Activated CD8-positive, alpha-beta memory T cell treated with anti-CD3 and anti-CD28 coated beads, Interleukin-2, amount 50 U/mL, for 48 hours (primary cell): ENCODE data around the gene CA10.

Experiments
- DNase-seq: peaks from one replicate; pipeline ENCODE4 v3.0.0-alpha.2; 2020

Gene CA10

DNA sequence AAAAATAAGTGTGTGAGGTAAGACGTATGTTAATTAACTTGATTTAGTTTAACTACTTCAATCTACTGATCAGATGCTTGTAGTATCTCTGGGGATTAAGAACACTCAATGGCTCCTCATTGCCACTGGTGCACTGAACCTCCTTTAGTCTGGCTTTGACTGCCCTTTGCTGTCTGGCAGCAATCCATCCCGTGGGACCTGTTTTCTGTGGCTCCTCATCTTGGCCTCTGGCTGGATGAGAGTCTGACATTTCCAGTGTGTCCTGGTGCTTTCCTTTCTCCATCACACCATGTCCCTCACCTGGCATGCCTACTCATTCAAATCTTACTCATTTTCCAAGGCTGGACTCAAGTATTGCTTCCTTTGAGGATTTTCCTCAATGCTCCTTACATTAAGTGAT lies 212.2 kb downstream of the CA10 start:
- DNase-seq = no peak

DNA sequence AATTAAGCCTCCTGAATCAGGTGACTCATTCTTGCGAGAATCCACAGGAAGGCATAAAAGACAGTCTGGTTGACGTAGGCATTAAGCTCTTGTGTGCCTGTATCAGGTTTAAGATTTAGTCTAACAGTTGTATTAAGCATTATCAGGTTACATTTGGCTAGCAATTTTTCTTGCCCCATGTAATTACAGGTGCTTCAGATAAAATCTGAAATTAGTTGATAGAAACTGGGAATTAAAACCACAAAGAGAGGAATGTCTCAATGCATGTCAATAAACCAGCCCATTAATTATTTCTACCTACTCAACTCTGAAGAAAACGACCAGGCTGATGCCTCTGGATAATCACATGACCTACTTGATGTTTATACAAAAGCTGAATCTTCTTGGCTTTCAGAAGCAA lies 217.2 kb downstream of the CA10 start:
- no peak for DNase-seq

DNA sequence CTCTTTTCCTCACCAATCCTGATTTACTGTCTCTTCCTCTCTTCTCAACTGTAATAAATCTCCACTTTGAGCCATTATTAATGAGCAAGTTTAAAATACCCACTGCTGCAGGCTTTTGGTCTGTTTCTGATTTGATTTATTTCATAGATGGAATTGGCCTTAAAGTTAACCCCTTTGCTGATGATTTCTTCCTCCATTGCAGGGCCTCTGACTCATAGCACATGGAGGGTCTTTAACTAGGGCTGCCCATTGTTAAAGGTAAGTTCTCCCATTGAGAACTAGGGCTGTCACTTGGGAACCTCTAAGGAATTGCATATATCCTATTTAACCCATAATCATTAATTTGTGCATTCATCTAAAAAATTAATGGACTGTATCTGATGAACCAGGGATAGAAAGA lies 221.2 kb downstream of the CA10 start:
- DNase-seq = no peak

DNA sequence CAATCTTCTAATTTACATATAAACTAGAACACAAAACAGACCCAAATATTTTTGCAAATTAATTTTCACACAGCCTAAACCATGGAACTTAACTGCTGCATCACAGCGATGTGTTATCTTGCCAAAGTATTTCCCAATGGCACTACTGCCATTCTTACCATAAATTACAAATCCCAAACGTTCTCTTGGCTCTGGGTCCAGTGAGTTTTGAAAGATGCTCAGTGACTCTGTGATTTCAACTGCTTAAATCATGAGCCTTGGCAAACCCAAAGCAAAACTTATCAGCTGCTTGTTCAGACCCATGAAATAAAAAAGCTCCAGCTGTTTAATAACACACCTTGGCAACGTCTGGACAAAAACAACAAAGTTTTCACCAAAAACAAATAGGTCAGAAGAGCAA lies 223.0 kb downstream of the CA10 start:
- no peak for DNase-seq

DNA sequence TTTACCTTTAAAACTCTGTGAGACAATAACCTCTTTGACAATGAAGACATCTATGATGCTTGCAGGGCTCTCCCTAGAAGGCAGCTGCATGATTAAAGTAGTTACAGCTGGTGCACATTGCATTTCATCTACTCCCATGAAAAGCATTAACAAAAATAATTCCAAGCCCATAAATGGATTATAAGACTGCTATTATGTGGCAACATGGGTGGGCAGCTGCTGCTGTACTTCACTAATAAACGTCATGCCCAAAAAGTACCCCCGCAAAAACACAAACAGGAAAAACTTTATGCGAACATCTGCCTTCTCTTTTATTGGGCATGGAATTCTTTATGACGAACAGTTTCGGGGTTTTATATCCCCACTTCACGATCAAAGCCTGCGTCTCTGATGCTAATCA lies 224.9 kb downstream of the CA10 start:
- DNase-seq = no peak

DNA sequence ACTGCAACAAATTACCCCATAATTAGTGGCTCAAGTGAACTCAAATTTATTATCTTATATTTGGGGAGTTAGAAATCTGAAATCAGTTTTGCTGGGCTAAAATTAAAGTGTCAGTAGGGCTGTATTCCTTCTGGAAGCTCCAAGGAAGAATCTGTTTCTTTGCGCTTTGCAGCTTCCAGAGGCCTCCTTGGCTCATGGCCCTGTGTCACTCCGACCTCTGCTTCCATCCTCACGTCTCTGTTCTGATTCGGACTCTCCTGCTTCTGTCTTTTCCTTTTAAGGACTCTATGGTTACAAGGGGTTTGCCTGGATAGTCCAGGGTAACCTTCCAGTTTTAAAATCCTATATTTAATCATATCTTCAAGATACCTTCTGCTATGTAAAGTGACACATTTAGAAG lies 232.1 kb downstream of the CA10 start:
- DNase-seq = no peak

DNA sequence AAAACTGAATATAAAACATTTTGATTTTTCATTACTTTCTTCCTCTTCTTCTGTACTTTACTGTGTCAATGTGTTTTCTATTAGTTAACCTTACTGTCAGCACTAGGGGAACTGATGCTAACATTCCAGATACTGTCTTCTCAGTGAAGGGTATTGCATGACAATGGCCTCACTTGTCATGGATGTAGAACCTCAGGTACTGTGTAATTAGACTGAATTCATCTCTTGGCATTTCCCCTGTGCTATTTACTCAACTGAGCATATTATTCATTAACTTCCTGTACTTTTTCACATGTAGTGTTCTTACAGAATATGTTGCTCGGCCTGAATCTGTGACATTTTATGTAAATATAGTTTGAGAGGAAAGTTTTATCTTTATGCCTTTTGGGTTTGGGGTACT lies 237.0 kb downstream of the CA10 start:
- DNase-seq = no peak

DNA sequence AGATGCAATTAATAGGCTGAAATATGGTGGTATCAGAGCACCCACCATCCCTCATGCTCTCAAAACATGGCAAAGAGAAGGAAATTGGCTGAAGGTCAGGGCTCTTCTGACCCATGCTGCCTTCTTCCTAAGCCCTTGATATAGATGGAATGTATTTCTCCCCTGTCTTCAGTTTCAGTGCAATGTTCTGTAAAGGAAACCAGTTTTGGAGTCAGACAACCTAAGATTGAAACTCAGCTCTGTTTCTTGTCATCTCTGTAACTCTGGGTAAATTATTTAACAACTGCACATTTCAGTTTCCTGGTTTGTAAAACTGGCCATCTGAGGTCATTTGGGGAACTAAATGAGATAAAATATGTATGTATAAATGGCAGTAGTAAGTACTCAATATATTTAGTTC lies 243.9 kb downstream of the CA10 start:
- no peak for DNase-seq

DNA sequence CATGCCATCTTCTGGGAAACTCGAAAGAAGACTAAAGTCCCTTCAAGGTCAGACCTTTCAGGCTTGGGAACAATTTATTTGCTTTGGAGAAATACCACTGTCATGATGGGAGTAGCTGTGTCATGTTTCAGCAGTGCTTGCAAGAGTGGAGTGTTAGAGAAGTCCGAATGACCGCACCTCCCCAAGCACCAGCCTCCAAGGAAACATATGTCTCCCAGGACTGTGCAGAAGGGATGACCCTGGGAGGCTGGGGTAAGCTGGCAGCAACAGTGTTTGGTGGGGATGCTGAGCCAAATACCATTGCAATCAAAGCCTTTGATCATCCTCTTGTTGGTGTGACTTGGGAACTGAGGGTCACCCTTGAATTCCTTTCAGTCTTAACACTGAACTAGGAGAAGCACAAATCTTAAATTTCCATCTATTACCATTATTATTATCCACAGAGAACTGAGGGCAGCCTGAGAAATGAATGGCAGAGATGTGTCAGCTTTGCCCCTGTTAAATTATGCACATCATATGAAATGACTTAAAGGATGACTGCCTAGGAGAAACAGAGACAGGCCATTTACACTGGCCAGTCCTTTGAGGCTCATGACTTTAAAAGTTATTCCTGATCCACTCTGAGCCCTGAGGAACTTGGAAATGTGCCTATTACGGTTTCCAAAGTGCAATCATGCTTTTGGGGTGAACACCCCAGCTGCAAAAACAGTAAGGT lies 244.9 kb downstream of the CA10 start:
- no peak for DNase-seq

DNA sequence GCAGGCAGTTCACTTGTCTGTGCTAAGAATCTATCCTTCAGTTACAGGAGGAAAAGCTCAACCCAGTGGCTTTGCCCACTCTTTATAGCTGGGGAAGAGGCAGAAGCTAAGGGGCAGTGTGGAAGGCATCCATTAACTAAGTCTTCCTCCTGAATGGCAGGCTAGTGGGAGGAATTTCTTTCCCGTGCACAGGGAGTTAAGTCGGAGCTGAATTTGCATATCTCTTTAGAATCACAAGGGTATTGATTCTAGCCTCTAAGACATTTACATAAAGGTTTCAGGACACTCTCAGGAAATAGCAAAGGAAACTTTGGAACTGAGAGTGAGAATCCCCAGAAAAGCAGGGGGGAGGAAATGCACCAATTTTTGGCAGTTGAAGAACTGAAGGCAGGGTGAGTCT lies 245.6 kb downstream of the CA10 start:
- DNase-seq = no peak

DNA sequence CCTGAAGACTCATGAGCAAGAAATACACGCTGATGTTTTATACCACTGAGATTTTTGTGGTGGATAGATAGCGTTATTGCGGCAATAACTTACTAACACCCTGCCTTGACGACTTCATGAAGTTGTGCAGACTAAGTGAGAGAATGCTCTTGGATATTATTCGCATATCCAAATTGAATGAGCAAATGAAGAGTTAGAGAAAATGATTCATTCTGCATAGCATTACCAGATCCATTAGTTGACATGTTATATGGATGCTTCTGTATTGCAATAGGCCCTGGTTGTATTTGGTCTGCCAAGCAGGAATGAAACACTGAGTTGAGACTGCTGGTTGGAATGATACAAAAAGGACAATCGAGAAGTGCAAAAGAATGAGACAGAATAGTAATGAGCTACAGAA lies 247.3 kb downstream of the CA10 start:
- DNase-seq = no peak

DNA sequence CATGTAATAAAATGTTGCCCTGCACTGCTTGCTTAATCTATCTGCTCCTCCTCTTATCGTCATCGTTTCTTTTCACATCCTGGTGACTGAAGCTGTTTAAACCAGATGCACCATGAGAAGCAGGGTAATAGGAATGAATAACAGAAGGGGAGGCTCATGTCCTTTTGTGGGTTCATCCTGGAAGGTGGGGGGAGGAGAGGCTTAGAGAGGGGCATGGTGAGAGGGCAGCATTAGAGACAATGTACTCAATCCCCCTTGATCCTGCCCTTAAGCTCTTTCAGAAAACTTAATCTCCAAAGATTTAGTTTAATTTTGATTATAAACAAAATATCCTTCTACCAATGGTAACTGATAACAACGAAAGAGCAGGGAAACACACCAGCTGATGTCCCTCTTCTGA lies 248.5 kb downstream of the CA10 start:
- no peak for DNase-seq

DNA sequence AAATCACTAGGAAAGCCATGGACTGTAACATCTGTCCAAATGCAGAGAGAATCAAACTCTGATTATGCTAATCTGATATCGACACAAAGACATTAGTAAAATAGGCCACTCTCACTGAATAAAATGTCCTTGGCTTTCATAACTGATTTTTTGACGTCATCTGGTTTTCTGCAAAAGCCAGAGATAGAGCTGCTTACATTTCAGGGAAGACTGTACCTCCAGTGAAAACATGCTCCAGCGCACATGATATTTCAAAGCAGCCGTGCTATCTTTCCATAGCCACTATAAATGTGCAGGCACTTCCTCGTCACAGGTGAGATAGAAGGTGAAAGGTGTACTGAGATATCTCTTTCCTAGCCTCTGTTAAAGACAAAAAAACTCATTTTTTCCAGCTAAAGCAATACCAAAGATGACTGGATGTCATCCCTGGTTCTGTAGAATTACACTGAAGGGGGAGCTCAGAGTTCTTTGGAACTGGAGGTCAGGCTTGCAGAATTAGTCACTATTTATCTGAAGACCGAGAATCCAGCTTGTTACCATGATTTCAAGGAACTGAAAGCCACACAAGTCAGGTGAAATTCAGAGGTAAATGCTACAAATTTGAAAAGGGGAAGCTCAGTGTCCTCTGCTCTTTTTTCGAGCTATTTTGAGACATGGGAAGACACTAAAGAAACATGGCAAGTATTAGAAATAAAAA lies 249.5 kb downstream of the CA10 start:
- DNase-seq = no peak

DNA sequence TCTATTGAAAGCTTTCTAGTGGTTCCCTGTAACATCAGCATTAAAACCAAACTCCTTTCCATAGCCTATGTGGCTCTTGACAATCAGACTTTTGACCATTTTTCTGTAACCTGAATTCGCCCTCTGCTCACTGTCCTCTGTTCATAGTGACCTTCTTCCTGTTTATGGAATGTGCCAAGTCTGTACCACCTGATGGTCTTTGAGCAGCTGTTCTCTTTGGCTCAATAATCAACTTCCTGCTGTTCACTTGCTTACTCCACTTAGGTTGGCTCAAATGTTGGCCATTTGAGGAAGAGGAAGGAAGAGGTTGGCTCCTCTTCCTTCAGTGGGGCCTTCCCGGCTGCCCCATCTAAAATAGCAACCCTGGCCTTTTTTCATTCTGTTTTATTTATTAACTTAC lies 251.5 kb downstream of the CA10 start:
- DNase-seq = no peak

DNA sequence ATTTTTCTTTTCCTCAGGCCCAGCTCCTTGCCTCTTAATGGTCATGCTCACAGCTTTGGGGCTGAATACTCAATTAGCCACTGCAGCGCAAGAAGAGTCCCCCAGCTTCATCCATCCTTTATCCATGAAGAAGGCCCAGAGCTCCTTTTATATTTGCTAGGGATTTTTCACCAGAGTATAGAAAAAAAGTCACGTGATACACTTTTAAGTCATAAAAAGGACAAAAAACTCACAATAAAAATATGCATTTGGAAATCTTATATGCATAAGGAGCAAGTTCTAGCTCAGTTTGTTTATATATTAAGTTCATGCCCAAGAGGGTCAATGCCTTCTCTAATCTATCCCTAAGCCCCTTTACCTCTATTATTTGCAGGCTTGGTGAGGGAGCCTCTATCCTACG lies 254.1 kb downstream of the CA10 start:
- no peak for DNase-seq

DNA sequence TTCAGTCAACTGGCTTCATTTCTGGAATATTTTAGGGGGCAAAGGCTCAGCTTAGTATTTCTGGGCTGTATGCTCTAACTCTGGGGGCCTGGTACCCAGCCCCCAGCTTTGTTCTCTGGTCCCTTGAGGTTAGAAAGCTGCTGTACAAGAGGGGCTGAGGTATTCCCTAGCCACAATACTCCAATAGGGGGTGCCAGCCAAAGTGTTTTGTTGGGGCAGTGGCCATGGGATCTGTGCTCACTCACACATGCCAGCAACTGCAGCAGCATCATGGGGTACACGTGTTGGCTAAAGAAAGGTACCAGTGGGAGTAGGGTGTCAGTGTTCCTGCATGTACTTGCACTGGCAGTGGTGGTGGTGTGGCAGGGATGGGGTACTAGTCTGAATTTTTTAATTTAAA lies 257.3 kb downstream of the CA10 start:
- no peak for DNase-seq

DNA sequence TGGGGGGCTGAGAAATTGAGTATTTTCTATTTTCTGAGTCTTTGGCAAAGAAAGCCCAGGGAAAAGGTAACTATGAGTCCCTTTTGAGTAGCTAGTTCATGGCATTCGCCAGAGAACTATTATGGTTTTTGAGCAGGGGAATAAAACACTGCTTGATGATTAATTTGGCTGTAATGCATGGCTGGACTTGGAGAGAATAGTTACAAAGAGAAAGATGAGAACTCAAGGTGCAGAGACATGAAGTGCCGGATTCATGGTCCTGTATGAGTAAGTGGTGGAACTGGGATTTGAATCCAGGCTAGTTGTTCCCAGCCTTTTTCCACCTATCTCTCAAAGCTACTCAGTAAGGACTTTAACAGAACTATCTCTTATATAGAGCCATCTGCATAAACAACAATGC lies 266.6 kb downstream of the CA10 start:
- no peak for DNase-seq

DNA sequence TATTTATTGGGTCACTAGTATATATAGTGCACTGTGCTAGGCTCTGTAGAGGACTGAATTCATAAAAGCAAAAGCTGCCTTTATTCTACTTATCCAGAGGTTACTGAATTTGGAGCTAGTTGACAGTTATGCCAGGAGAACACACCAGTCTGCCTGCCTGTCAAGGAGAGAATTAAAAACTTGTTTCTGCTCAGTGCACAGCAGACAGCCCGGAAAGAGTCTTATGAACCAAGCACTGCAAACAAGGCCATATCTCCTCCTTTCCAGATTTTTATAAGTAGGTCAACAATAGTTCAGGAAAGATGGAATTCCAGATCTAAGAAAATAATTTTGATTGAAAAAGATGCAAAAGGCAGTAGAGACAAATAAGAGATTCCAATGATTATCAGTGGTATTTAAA lies 267.8 kb downstream of the CA10 start:
- DNase-seq = no peak

DNA sequence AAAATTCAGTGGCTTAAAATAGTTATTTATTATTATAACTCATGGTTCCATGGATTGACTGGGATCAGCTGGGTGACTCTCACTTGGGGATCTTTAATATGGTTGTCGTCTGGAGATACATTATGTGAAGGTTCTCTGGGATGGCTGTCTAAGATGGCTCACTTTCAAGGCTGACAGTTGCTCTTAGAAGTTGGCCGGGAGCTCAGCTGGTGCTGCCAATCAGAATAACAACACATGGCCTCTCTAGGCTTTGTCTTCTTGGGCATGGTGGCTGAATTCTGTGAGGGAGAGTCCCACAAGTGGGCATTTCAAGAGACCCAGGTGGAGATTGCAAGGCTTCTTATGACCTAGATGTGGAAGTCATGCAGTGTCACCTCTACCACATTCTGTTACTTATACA lies 269.7 kb downstream of the CA10 start:
- no peak for DNase-seq

DNA sequence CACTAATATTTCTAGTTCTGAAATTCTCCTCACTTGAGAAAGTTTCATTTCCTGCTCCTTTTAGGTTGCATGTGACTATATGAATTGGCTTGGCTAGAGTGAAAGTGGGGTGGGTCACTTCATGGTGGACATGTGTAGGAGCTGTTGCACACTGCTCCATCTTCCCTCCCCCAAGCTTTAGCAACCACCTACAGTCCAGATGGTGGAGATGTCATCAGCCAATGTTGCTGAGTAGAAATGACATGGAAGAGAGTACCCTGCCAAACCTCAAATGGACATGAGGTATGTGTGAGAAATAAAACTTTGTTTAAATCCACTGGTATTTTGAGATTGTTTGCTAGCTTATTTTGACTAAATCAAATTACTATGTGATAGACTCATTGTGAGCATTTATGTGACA lies 281.5 kb downstream of the CA10 start:
- DNase-seq = no peak

DNA sequence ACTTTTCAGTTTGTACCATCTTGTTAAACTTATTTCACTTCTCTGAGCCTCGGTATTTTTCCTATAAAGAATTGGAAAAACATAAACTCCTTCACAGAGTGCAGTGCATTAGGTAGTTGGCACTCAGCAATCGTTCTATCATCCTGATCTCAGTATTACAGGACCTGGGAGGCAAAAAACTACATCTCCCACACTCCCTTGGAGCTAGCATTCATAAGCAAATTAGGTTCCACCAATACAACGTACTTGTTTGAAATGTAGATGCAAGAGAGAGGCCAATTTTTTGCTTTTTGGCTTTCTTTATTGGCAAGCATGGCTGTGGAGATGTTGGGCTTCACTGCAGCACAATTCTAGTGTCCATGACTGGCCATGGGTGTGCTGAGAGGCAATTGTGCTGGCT lies 285.2 kb downstream of the CA10 start:
- DNase-seq = no peak

DNA sequence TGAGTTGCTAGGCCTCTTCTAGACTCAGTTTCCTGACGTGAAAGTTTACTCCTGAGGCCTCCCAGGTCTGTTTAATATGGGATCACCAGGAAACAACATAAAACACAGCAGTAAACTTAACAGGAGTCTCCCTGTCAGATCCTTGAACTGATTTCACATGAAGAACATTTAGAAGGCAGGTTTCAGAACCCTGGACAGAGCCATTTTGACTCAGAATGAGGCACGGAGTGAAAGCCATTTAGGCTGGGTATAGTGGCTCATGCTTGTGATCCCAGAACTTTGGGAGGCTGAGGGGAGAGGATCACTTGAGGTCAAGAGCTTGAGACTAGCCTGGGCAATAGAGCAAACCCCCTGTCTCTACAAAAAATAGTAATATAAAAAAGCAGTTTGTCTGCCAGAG lies 289.1 kb downstream of the CA10 start:
- DNase-seq = no peak

DNA sequence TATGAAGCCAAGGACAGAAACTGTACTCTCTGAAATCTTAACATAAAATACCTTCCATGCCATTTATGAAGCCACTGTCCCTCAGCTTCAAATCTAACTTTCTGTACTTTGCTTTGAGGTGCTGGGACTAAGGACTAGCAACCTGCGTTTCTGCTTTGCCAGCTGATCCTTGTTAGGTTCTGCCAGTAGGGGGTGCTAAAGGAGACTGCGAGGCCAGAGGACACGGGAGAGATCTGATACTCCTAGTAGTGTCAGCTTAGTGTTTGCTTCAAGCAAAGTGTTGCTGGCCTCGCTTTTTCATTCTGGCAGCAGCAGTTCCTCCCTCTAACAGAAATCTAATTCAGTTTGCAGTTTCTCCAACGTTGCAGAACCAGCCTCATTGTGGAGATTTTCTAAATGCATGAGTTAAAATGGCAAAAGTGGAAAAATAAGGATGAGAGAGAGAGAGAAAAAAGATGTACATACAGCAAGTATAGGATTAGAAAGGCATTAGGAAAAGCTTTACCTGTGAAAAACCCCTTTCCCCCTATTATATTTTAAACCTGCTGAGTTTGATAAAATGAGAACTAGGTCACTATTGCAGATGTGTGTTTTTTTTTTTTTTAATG lies 297.5 kb downstream of the CA10 start:
- peak; percentile 50 for DNase-seq

DNA sequence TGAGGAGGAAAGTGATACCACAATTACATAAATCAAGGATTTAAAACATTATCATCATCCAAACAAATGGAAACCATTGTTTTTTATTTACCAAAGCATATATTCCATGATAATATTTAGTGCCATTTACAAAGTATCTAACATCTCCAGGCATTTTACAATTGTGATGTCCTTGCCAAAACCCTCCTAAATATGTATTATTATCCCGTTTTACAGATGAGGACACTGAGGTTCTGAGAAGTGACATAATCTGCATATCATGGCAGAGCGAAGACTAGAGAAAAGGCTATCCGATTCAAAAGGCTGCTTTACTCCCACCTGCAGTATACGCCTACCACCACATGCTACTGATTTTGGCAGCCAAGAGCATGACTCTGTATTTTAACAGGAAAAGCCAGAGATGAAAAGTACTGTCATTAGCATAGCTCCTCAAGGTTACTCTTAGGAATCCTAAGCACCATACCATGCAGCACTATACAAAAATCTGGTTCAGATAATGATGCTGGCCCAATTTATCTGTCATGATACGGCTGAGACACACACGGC lies 301.4 kb downstream of the CA10 start:
- DNase-seq = no peak
